B cell (primary cell): Measurements from ENCODE around the gene SLC25A21. TPM values are rescaled to one million over a fixed set of nuclear protein-coding genes. Genes with fewer than 3 reads are reported as not detected.

Experiments used
- ATAC-seq: fragments of 200-7000 bp; cut with Tn5 transposase; one replicate; pipeline ENCODE4 v1.10.0; 2021; ENCODE audit warnings: low read depth, mild to moderate bottlenecking, moderate number of reproducible peaks, moderate library complexity
- CTCF ChIA-PET: fragments of 350-600 bp; sonication (Branson Sonifier 250); formaldehyde crosslinking; loops from one replicate; lab custom pipeline; 2021; ENCODE audit warnings: antibody characterized with exemption, inconsistent platforms; lab: Charles Lee
- POLR2A ChIA-PET: fragments of 350-600 bp; sonication (Branson Sonifier 250); formaldehyde crosslinking; loops from one replicate; lab custom pipeline; 2021; ENCODE audit warnings: antibody characterized with exemption; lab: Charles Lee
- DNase-seq: peaks from one replicate; pipeline ENCODE4 v3.0.0; 2013
- H2AFZ ChIP-seq: 2 replicates; pipeline ENCODE4 v1.6.1; 2012; ENCODE audit warnings: mild to moderate bottlenecking, low read depth, low read length; ENCODE audit not compliant: insufficient read depth, poor library complexity, severe bottlenecking
- H3K27ac ChIP-seq, 2 donors: 1 replicate in 1 of 2; 2 replicates in 1 of 2; pipeline ENCODE4 v1.5.1; 2012 to 2013; ENCODE audit warnings: low read length in 2 of 2, mild to moderate bottlenecking in 2 of 2, moderate library complexity in 1 of 2
- H3K27me3 ChIP-seq, 4 experiments: fragments of 200-600 bp in 1 of 4; sonication (generic) in 1 of 4; replicated peaks in 1 of 4; 1 replicate in 2 of 4; 2 replicates in 2 of 4; pipeline versions ENCODE4 v1.6.1 to v1.7.0; 2013 to 2016; ENCODE audit warnings: low read length in 3 of 4, mild to moderate bottlenecking in 2 of 4, mixed read lengths in 1 of 4, moderate library complexity in 1 of 4; ENCODE audit not compliant: insufficient read depth in 4 of 4, control insufficient read depth in 3 of 4; ENCODE audit errors: control extremely low read depth in 1 of 4
- H3K36me3 ChIP-seq, 2 experiments: replicated peaks in 1 of 2; 1 replicate in 1 of 2; 2 replicates in 1 of 2; pipeline versions ENCODE4 v1.6.1 to v1.7.1; 2013; ENCODE audit warnings: low read length in 1 of 2; ENCODE audit not compliant: insufficient read depth in 2 of 2, control insufficient read depth in 1 of 2; ENCODE audit errors: control extremely low read depth in 1 of 2, extremely low read depth in 1 of 2
- H3K4me1 ChIP-seq, 2 donors: fragments of 200-600 bp in 1 of 2; sonication (generic) in 1 of 2; 1 replicate in 1 of 2; 2 replicates in 1 of 2; pipeline versions ENCODE4 v1.5.1 to v1.6.1; 2013 to 2017; ENCODE audit warnings: low read length in 2 of 2; ENCODE audit not compliant: control insufficient read depth in 2 of 2, insufficient read depth in 2 of 2
- H3K4me2 ChIP-seq: replicated peaks from 2 replicates; pipeline ENCODE3; 2012; ENCODE audit warnings: mild to moderate bottlenecking, low read depth, low read length; ENCODE audit not compliant: poor library complexity, severe bottlenecking
- H3K4me3 ChIP-seq, 5 experiments: fragments of 200-600 bp in 1 of 5; sonication (generic) in 1 of 5; 1 replicate in 3 of 5; 2 replicates in 2 of 5; pipeline versions ENCODE4 v1.5.1 to v1.7.0; 2011 to 2016; ENCODE audit warnings: low read length in 4 of 5, mild to moderate bottlenecking in 4 of 5, low read depth in 2 of 5, control low read depth in 1 of 5, moderate library complexity in 1 of 5; ENCODE audit not compliant: insufficient read depth in 1 of 5; ENCODE audit errors: control extremely low read depth in 1 of 5, extremely low read depth in 1 of 5
- H3K79me2 ChIP-seq: fragments of 200-600 bp; sonication (generic); one replicate; pipeline ENCODE4 v1.6.0; 2016; ENCODE audit warnings: low read length; ENCODE audit not compliant: control insufficient read depth, insufficient read depth
- H3K9ac ChIP-seq: fragments of 200-600 bp; sonication (generic); 2 replicates; pipeline ENCODE4 v1.6.1; 2017; ENCODE audit warnings: mild to moderate bottlenecking, low read length, moderate library complexity
- H3K9me3 ChIP-seq, 3 donors: one replicate each; pipeline versions ENCODE4 v1.6.1 to v1.7.1; 2013; ENCODE audit warnings: low read length in 2 of 3; ENCODE audit not compliant: control insufficient read depth in 2 of 3, insufficient read depth in 1 of 3; ENCODE audit errors: control extremely low read depth in 1 of 3
- H4K20me1 ChIP-seq: 2 replicates; pipeline ENCODE4 v1.6.0; 2012; ENCODE audit warnings: mild to moderate bottlenecking, low read length; ENCODE audit not compliant: insufficient read depth, control insufficient read depth, poor library complexity, severe bottlenecking
- H3K27ac Mint-ChIP-seq: one replicate; pipeline ENCODE4 v1.8.0; 2021; ENCODE audit warnings: mixed read lengths
- H3K27me3 Mint-ChIP-seq: one replicate; pipeline ENCODE4 v1.8.0; 2021; ENCODE audit warnings: mixed read lengths
- H3K4me1 Mint-ChIP-seq: one replicate; pipeline ENCODE4 v1.8.0; 2021; ENCODE audit warnings: mixed read lengths
- H3K4me3 Mint-ChIP-seq: one replicate; pipeline ENCODE4 v1.8.0; 2021; ENCODE audit warnings: mixed read lengths
- H3K9me3 Mint-ChIP-seq: one replicate; pipeline ENCODE4 v1.8.0; 2022; ENCODE audit warnings: mixed read lengths; ENCODE audit not compliant: insufficient read depth
- EZH2 ChIP-seq: IDR thresholded peaks from 2 replicates; pipeline ENCODE4 v1.6.1; 2012; ENCODE audit warnings: borderline replicate concordance, low read depth, mild to moderate bottlenecking, moderate library complexity, low read length; ENCODE audit not compliant: insufficient read depth, poor library complexity, severe bottlenecking
- WGBS: methylation state at CpG from one replicate; pipeline ENCODE4 v1.1.5; 2013; ENCODE audit warnings: missing lambda C conversion rate; ENCODE audit not compliant: insufficient coverage; 5-methylcytosine and 5-hydroxymethylcytosine counted together
- intact Hi-C: fragments of 100-400 bp; cut with micrococcal nuclease; formaldehyde crosslinking; loops from one replicate; pipeline ENCODE4 v1.10.0; 2022
- polyA plus RNA-seq: library from polyadenylated mRNA; depleted of rRNA; stranded (reverse); fragments of >200 nt; gene quantifications from 2 replicates; pipeline ENCODE4 v1.2.3, GENCODE V29; 2012
- small RNA-seq: library from RNA; depleted of rRNA; stranded (forward); fragments of <200 nt; gene quantifications from one replicate; pipeline ENCODE3, GENCODE V24; 2012; ENCODE audit warnings: low replicate concordance, low read depth; ENCODE audit not compliant: insufficient read length
- total RNA-seq, 2 donors: library from RNA; stranded (reverse); fragments of 120-200 nt in 1 of 2; gene quantifications; 1 replicate in 1 of 2; 2 replicates in 1 of 2; pipeline versions ENCODE4 v1.2.3 to v1.2.4, GENCODE V29; 2013 to 2022
- TF ChIP-seq, protein P1 (sequence below): fragments of 200-600 bp; IDR thresholded peaks from one replicate; pipeline ENCODE4 v1.8.0; 2022; ENCODE audit warnings: antibody characterized with exemption, mild to moderate bottlenecking

SLC25A21 gene
- total and polyA plus RNA-seq, 2 donors (not counting 1 experiment from before 2014, with no cell fraction given): not detected

DNA sequence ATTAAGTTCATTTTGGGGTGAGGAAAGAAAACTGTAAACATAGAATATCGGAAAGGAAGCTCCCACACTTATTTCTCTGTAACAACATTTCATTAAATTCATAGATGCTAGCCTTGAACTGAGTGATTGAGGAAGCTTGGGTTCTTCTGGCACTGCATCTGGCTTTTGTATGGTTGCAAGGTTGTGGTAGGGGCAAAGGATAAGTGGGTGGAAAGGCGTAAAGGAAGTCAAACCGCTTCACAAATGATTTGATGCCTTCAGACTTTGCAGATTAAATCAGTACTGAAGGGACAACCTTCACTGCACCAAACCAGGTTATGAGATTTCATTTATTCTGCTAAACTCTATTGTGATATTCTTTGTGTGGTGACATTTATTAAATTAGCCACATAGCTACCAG, 538.8 kb downstream of the SLC25A21 start:
- DNase-seq: no peak
- WGBS: no CpG with 5 or more reads among the region's 3 CpGs
- no peak overlapping the region for H3K27ac ChIP-seq
- TF ChIP-seq EZH2: no peak
- TF ChIP-seq, protein P1, sequence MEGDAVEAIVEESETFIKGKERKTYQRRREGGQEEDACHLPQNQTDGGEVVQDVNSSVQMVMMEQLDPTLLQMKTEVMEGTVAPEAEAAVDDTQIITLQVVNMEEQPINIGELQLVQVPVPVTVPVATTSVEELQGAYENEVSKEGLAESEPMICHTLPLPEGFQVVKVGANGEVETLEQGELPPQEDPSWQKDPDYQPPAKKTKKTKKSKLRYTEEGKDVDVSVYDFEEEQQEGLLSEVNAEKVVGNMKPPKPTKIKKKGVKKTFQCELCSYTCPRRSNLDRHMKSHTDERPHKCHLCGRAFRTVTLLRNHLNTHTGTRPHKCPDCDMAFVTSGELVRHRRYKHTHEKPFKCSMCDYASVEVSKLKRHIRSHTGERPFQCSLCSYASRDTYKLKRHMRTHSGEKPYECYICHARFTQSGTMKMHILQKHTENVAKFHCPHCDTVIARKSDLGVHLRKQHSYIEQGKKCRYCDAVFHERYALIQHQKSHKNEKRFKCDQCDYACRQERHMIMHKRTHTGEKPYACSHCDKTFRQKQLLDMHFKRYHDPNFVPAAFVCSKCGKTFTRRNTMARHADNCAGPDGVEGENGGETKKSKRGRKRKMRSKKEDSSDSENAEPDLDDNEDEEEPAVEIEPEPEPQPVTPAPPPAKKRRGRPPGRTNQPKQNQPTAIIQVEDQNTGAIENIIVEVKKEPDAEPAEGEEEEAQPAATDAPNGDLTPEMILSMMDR: no peak
- ChIA-PET POLR2A (no interaction called here), CTCF (no interaction called here)
- ATAC-seq: no peak
- H3K9me3 ChIP-seq: no peaks in the 10 kb centered on the region
- no peak overlapping the region for H3K27ac Mint-ChIP-seq
- H3K4me3 Mint-ChIP-seq: no peak overlapping the region
- peaks cover 0 to 2% (median 0%) of the 10 kb centered on the region in 4 experiments for H3K27me3 ChIP-seq
- no peaks in the 10 kb centered on the region for H3K4me1 Mint-ChIP-seq
- H3K4me2 ChIP-seq: no peak overlapping the region
- peaks cover 6% of the 10 kb centered on the region for H3K9me3 Mint-ChIP-seq
- H3K36me3 ChIP-seq: no peaks in the 10 kb centered on the region
- H4K20me1 ChIP-seq: no peaks in the 10 kb centered on the region
- no peaks in the 10 kb centered on the region for H3K79me2 ChIP-seq
- no peaks in the 10 kb centered on the region for H3K4me1 ChIP-seq
- intact Hi-C loops: no loop called here
- H3K4me3 ChIP-seq: no peak overlapping the region
- H2AFZ ChIP-seq: no peak overlapping the region
- no peak overlapping the region for H3K9ac ChIP-seq
- H3K27me3 Mint-ChIP-seq: peaks cover 9% of the 10 kb centered on the region

Small RNA genes within 50 kb of the gene (small RNA-seq; reads per million reads assigned to genes)
- not detected for gene MIR4503
- gene RNU6-273P: not detected

Other genes starting within 250 kb of the SLC25A21 start
- gene MIPOL1, start 25.3 kb upstream of the SLC25A21 start, total RNA-seq: 0.07 and 0.17 TPM in 2 replicates
- gene MIPOL1, start 25.3 kb upstream of the SLC25A21 start, polyA plus RNA-seq: not detected in 2 replicates